PFSK-1 (cell line): ENCODE results near the gene SLC22A3.

Source experiments
- FOXP2 ChIP-seq: optimal IDR thresholded peaks from 2 replicates; pipeline ENCODE3; 2011; ENCODE audit warnings: borderline replicate concordance, control low read depth, inconsistent platforms; ENCODE audit not compliant: insufficient read depth; ENCODE audit errors: extremely low read length, extremely low read depth
- POLR2AphosphoS5 ChIP-seq: IDR thresholded peaks from 2 replicates; pipeline ENCODE4 v1.6.1; 2012; ENCODE audit warnings: low read depth, mild to moderate bottlenecking, control low read depth, low read length, moderate library complexity
- REST ChIP-seq, 2 experiments: IDR thresholded peaks; 2 replicates each; pipeline versions ENCODE4 v1.6.1 to v1.8.0; 2011 to 2012; ENCODE audit warnings: low read depth in 2 of 2, low read length in 2 of 2, control low read depth in 1 of 2, inconsistent platforms in 1 of 2, mild to moderate bottlenecking in 1 of 2, moderate library complexity in 1 of 2; ENCODE audit not compliant: insufficient read depth in 1 of 2
- SIN3A ChIP-seq: IDR thresholded peaks from 2 replicates; pipeline ENCODE4 v1.6.1; 2012; ENCODE audit warnings: mild to moderate bottlenecking, low read length, moderate library complexity, borderline replicate concordance; ENCODE audit not compliant: insufficient read depth
- TAF1 ChIP-seq: IDR thresholded peaks from 2 replicates; pipeline ENCODE4 v1.6.1; 2012; ENCODE audit warnings: low read length, control low read depth, borderline replicate concordance; ENCODE audit not compliant: insufficient read depth

The SLC22A3 gene

DNA sequence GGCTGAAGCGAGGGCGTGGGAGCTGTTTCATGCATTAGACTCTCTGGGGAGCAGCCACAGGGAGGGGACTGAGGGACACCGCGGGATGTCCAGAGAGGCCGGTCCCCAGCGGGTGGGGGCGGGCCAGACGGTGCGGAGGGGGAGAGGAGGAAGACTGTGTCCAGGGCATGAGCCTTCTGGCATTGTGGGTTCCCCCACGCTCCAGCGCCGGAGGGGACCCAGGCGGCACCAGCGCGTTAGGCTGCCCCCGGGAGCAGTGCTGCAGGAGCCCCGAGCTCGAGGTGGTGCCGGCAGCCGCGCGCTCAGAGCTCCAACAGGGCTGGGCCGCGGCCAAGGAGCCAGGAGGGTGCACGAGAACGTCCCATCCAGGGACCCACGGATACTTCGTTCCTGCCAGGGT lies 14.4 kb downstream of the SLC22A3 start:
- TF ChIP-seq REST (IDR thresholded peaks at IDR 0.05; ENCODE audit: insufficient read depth in 1 of 2, low read depth in 2 of 2, low read length in 2 of 2), result no peak
- no peak for TF ChIP-seq FOXP2
- no peak for TF ChIP-seq TAF1
- no peak for TF ChIP-seq POLR2AphosphoS5
- no peak for TF ChIP-seq SIN3A

- TF ChIP-seq TAF1 (no peak), POLR2AphosphoS5 (no peak), SIN3A (no peak)
These were observed 15.1 kb downstream of the SLC22A3 start for GRCh38 chr6:160363016-160363996.

- TF ChIP-seq REST (IDR thresholded peaks at IDR 0.05; ENCODE audit: insufficient read depth in 1 of 2, low read depth in 2 of 2, low read length in 2 of 2) (no peak), POLR2AphosphoS5 (no peak), SIN3A (no peak), FOXP2 (no peak), TAF1 (no peak)
These were observed 16.9 kb downstream of the SLC22A3 start for GRCh38 chr6:160365117-160365516.

GRCh38 chr6:160367798-160368547 lies 19.8 kb downstream of the SLC22A3 start:
- TF ChIP-seq FOXP2 (no peak), REST (IDR thresholded peaks at IDR 0.05; ENCODE audit: insufficient read depth in 1 of 2, low read depth in 2 of 2, low read length in 2 of 2) (no peak), POLR2AphosphoS5 (no peak), TAF1 (no peak), SIN3A (no peak)

GRCh38 chr6:160368670-160369069 lies 20.5 kb downstream of the SLC22A3 start:
- TF ChIP-seq SIN3A, result no peak
- TF ChIP-seq TAF1, result no peak
- TF ChIP-seq REST (IDR thresholded peaks at IDR 0.05; ENCODE audit: insufficient read depth in 1 of 2, low read depth in 2 of 2, low read length in 2 of 2), result no peak
